Stimulated activated naive CD8-positive, alpha-beta T cell treated with anti-CD3 and anti-CD28 coated beads, Interleukin-15, amount 100 ng/mL, for 72 hours (primary cell): ENCODE results near the gene FAM193B.
A peak's percentile ranks its signal among the peaks of the same experiment; 100 is the strongest.

Source experiments
- ATAC-seq: fragments of 150-1000 bp; cut with Tn5 transposase; 2 replicates; pipeline ENCODE4 v1.10.0; 2021; ENCODE audit warnings: mild to moderate bottlenecking, moderate library complexity
- DNase-seq, 2 donors: peaks; one replicate each; pipeline ENCODE4 v3.0.0; 2021 to 2022
- H3K27ac Mint-ChIP-seq, 2 donors: one replicate each; pipeline ENCODE4 v1.8.0; 2022; ENCODE audit warnings: mild to moderate bottlenecking in 2 of 2, mixed read lengths in 2 of 2, moderate library complexity in 2 of 2
- H3K27me3 Mint-ChIP-seq: one replicate; pipeline ENCODE4 v1.8.0; 2022; ENCODE audit warnings: mixed read lengths
- H3K4me1 Mint-ChIP-seq: one replicate; pipeline ENCODE4 v1.8.0; 2022; ENCODE audit warnings: mild to moderate bottlenecking, mixed read lengths
- H3K4me3 Mint-ChIP-seq, 2 donors: one replicate each; pipeline ENCODE4 v1.8.0; 2022; ENCODE audit warnings: mild to moderate bottlenecking in 2 of 2, mixed read lengths in 2 of 2, moderate library complexity in 1 of 2
- H3K9me3 Mint-ChIP-seq, 2 donors: one replicate each; pipeline ENCODE4 v1.8.0; 2022; ENCODE audit warnings: mixed read lengths in 2 of 2

The FAM193B gene

GRCh38 chr5:177554474-177555111, at the start of gene FAM193B:
TSS of gene FAM193B (minus strand) at chr5:177554563. CDS start at chr5:177554458, 105 bp downstream.
- no peaks in the 10 kb centered on the region for H3K27me3 Mint-ChIP-seq
- peak within 1 kb of the TSS; percentile 89 to 91 for H3K4me3 Mint-ChIP-seq
- peaks cover 29% of the 10 kb centered on the region for H3K4me1 Mint-ChIP-seq
- ATAC-seq (peak; percentile 98), DNase-seq (peak; percentile 93 to 97)
- H3K9me3 Mint-ChIP-seq, result no peaks in the 10 kb centered on the region
- peak within 1 kb of the TSS; percentile 94 to 95 for H3K27ac Mint-ChIP-seq

GRCh38 chr5:177604116-177604521, 49.8 kb upstream of the FAM193B start:
- Mint-ChIP-seq H3K9me3 (no peaks in the 10 kb centered on the region), H3K4me1 (peaks cover 56% of the 10 kb centered on the region), H3K4me3 (no peak overlapping the region), H3K27me3 (no peaks in the 10 kb centered on the region), H3K27ac (no peak overlapping the region)
- ATAC-seq, result no peak
- DNase-seq, result no peak

- Mint-ChIP-seq H3K27me3 (no peaks in the 10 kb centered on the region), H3K27ac (peak overlapping the region in 1 of 2 donors; percentile 95), H3K4me3 (peak overlapping the region in 1 of 2 donors; percentile 7), H3K9me3 (no peaks in the 10 kb centered on the region), H3K4me1 (peaks cover 61% of the 10 kb centered on the region)
- ATAC-seq, result no peak
- DNase-seq, result no peak
Measured at GRCh38 chr5:177603631-177604030, 49.3 kb upstream of the FAM193B start.

GRCh38 chr5:177602458-177602830, 48.1 kb upstream of the FAM193B start:
- no peak for DNase-seq
- H3K4me1 Mint-ChIP-seq, result peaks cover 66% of the 10 kb centered on the region
- H3K27me3 Mint-ChIP-seq, result no peaks in the 10 kb centered on the region
- ATAC-seq, result no peak
- no peaks in the 10 kb centered on the region for H3K9me3 Mint-ChIP-seq
- no peak overlapping the region for H3K27ac Mint-ChIP-seq
- H3K4me3 Mint-ChIP-seq, result no peak overlapping the region

GRCh38 chr5:177601577-177602457, 47.5 kb upstream of the FAM193B start:
- ATAC-seq, result no peak
- Mint-ChIP-seq H3K27me3 (no peaks in the 10 kb centered on the region), H3K4me3 (peak overlapping the region; percentile 33 to 50), H3K9me3 (no peaks in the 10 kb centered on the region), H3K4me1 (peaks cover 63% of the 10 kb centered on the region), H3K27ac (peak overlapping the region in 1 of 2 donors; percentile 75)
- no peak for DNase-seq

- Mint-ChIP-seq H3K4me1 (peaks cover 63% of the 10 kb centered on the region), H3K9me3 (no peaks in the 10 kb centered on the region)
Measured at GRCh38 chr5:177601126-177601525, 46.8 kb upstream of the FAM193B start.

GRCh38 chr5:177600508-177601018, 46.2 kb upstream of the FAM193B start:
- Mint-ChIP-seq H3K4me1 (peaks cover 63% of the 10 kb centered on the region), H3K9me3 (no peaks in the 10 kb centered on the region), H3K27ac (peak overlapping the region; percentile 79 to 95), H3K27me3 (no peaks in the 10 kb centered on the region), H3K4me3 (peak overlapping the region; percentile 90 to 97)
- DNase-seq (no peak), ATAC-seq (peak; percentile 1)

More at GRCh38 chr5:177601126-177601525, 46.8 kb upstream of the FAM193B start:
- Mint-ChIP-seq H3K4me3 (peak overlapping the region; percentile 90 to 97), H3K27ac (no peak overlapping the region), H3K27me3 (no peaks in the 10 kb centered on the region)
- DNase-seq (no peak), ATAC-seq (no peak)

- H3K27me3 Mint-ChIP-seq, result no peaks in the 10 kb centered on the region
- H3K9me3 Mint-ChIP-seq, result no peaks in the 10 kb centered on the region
- peak within 1 kb of the TSS; percentile 93 to 95 for H3K27ac Mint-ChIP-seq
- DNase-seq (peak; percentile 80 to 87), ATAC-seq (peak; percentile 94)
- peak within 1 kb of the TSS; percentile 90 to 97 for H3K4me3 Mint-ChIP-seq
- peaks cover 56% of the 10 kb centered on the region for H3K4me1 Mint-ChIP-seq
Measured at GRCh38 chr5:177599731-177600507, 45.6 kb upstream of the FAM193B start, which contains the start of gene B4GALT7. TSS of gene B4GALT7 (plus strand) at chr5:177600132. CDS start at chr5:177600211, 79 bp downstream.

- no peak overlapping the region for H3K27ac Mint-ChIP-seq
- peak overlapping the region; percentile 58 to 97 for H3K4me3 Mint-ChIP-seq
- DNase-seq (no peak), ATAC-seq (no peak)
- H3K4me1 Mint-ChIP-seq, result peaks cover 58% of the 10 kb centered on the region
- no peaks in the 10 kb centered on the region for H3K27me3 Mint-ChIP-seq
- no peaks in the 10 kb centered on the region for H3K9me3 Mint-ChIP-seq
Measured at GRCh38 chr5:177598477-177598876, 44.1 kb upstream of the FAM193B start.

- no peak for ATAC-seq
- H3K4me3 Mint-ChIP-seq, result no peak overlapping the region
- H3K27ac Mint-ChIP-seq, result no peak overlapping the region
Measured at GRCh38 chr5:177596775-177597238, 42.4 kb upstream of the FAM193B start.

GRCh38 chr5:177595991-177596774, 41.8 kb upstream of the FAM193B start:
- no peak overlapping the region for H3K4me3 Mint-ChIP-seq
- no peak overlapping the region for H3K27ac Mint-ChIP-seq
- ATAC-seq (no peak), DNase-seq (no peak)
- H3K27me3 Mint-ChIP-seq, result no peaks in the 10 kb centered on the region
- H3K4me1 Mint-ChIP-seq, result peaks cover 71% of the 10 kb centered on the region
- no peaks in the 10 kb centered on the region for H3K9me3 Mint-ChIP-seq

More at GRCh38 chr5:177596775-177597238, 42.4 kb upstream of the FAM193B start:
- H3K4me1 Mint-ChIP-seq, result peaks cover 66% of the 10 kb centered on the region
- DNase-seq, result no peak
- no peaks in the 10 kb centered on the region for H3K27me3 Mint-ChIP-seq
- no peaks in the 10 kb centered on the region for H3K9me3 Mint-ChIP-seq

GRCh38 chr5:177595026-177595585, 40.7 kb upstream of the FAM193B start:
- Mint-ChIP-seq H3K27me3 (peaks cover 7% of the 10 kb centered on the region), H3K9me3 (no peaks in the 10 kb centered on the region), H3K4me3 (no peak overlapping the region), H3K27ac (no peak overlapping the region), H3K4me1 (peaks cover 63% of the 10 kb centered on the region)
- no peak for ATAC-seq
- DNase-seq, result no peak

- no peak overlapping the region for H3K4me3 Mint-ChIP-seq
- ATAC-seq (no peak), DNase-seq (no peak)
- no peak overlapping the region for H3K27ac Mint-ChIP-seq
- peaks cover 17% of the 10 kb centered on the region for H3K27me3 Mint-ChIP-seq
- H3K4me1 Mint-ChIP-seq, result peaks cover 58% of the 10 kb centered on the region
- no peaks in the 10 kb centered on the region for H3K9me3 Mint-ChIP-seq
Measured at GRCh38 chr5:177594071-177594470, 39.7 kb upstream of the FAM193B start.

- ATAC-seq (no peak), DNase-seq (no peak)
- H3K4me1 Mint-ChIP-seq, result peaks cover 57% of the 10 kb centered on the region
- H3K27me3 Mint-ChIP-seq, result peaks cover 17% of the 10 kb centered on the region
- no peak overlapping the region for H3K27ac Mint-ChIP-seq
- peak overlapping the region; percentile 55 to 97 for H3K4me3 Mint-ChIP-seq
- no peaks in the 10 kb centered on the region for H3K9me3 Mint-ChIP-seq
Measured at GRCh38 chr5:177593511-177593910, 39.1 kb upstream of the FAM193B start.
